ENCODE measurements around the gene DNM3.
"Not testable (repeated sequence)": the region's sequence is repeated elsewhere in the genome, so short reads cannot be mapped to it uniquely, and the experiment has no call there.

DNM3 gene

GRCh38 chr1:172405912-172406311 lies 564.6 kb downstream of the DNM3 start:
- DNase-seq = no peak

GRCh38 chr1:172406968-172407367 lies 565.7 kb downstream of the DNM3 start:
- no peak for DNase-seq

- DNase-seq = no peak
Observed at GRCh38 chr1:172408958-172409357, 567.7 kb downstream of the DNM3 start.

- no peak for DNase-seq
Observed at GRCh38 chr1:172410027-172410426, 568.7 kb downstream of the DNM3 start.

DNA sequence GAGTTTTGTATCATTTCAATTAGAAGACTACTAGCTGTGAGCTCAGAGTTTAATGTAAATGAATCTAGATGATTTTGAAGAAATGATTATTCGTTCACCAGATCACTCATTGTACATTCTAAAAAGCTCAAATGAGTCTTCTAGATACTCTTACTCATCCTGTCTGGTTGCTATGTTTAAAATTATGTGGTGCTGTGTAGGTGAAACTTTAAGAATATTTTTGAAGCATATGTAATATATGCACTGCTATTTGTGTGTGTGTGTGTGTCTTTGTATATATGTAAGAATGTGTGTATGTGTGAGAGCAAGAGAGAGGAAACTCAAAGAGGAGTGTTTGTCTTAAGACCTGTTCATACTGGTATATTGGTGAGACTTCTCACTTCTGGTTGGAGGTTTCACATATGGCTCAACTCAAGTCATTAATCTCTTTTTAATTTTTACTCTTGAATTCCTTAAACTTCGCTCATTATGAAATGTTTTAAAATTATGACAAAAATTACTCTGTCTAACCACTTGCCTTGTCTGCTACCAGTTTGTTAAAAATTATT lies 570.6 kb downstream of the DNM3 start:
- no peak for DNase-seq

DNA sequence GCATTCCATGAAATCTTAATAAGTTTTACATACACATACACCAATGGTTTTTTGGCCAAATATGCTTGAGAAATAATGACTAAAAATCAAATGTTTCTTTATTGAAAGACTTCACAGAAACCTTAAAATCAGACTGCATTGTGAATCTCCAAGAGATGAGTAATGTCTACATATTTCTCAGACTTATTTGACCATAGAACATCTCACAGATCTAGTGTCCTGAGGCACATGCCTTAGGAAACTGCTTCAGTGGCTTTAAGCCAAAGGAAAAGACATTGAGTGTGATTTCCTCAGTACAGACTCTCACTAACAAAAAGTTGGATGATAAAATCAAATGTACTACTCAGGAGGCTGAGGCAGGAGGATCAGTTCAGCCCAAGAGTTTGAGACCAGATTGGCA lies 573.0 kb downstream of the DNM3 start:
- DNase-seq = no peak

GRCh38 chr1:172416496-172417035 lies 575.3 kb downstream of the DNM3 start:
- DNase-seq = no peak

- no peak for DNase-seq
Observed at GRCh38 chr1:172417557-172417956, 576.3 kb downstream of the DNM3 start.

GRCh38 chr1:172420385-172420784 lies 579.1 kb downstream of the DNM3 start, which contains the start of gene C1orf105:
C1orf105 (plus strand) TSS chr1:172420685; CDS start chr1:172420886, 201 bp downstream.
- DNase-seq = no peak

- DNase-seq = no peak
Observed at GRCh38 chr1:172421974-172422604, 580.8 kb downstream of the DNM3 start.

DNA sequence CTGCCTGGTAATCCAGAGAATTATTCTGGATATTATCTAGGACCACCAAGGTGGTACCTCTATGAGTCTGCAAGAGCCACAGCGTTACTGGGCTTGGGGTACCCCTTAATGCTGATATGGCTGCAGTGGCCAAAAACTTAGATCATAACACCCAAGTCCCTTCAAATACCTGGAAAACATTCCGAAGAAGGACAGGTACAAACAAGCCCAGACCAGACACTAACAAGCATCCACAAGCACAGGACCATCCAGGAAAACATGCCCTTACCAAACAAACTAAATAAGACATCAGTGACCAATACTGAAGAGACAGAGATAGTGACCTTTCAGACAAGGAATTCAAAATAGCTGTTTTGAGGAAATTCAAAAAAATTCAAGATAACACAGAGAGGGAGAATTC lies 582.0 kb downstream of the DNM3 start:
- no peak for DNase-seq

- DNase-seq = no peak
Observed at GRCh38 chr1:172425339-172425738, 584.0 kb downstream of the DNM3 start.

GRCh38 chr1:172427191-172427590 lies 585.9 kb downstream of the DNM3 start:
- no peak for DNase-seq

GRCh38 chr1:172429331-172430127 lies 588.2 kb downstream of the DNM3 start:
- DNase-seq = peak; percentile 30

DNA sequence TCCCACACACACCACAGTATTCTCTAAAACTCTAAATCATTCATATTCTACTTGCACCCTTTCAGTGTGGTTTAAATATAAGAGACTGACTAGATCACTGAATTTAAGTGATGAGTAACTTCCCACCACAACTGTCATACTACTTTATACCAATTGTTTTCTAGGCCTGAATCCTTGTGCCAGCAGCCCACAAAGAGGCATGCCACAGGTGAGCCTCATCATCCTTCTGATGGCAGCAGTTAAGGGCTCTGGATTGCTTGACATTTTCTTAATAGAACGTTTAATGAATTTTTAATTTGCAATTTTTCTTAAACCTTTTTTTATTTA lies 588.8 kb downstream of the DNM3 start:
- DNase-seq = no peak

- DNase-seq = no peak
Observed at GRCh38 chr1:172431204-172431603, 589.9 kb downstream of the DNM3 start.

DNA sequence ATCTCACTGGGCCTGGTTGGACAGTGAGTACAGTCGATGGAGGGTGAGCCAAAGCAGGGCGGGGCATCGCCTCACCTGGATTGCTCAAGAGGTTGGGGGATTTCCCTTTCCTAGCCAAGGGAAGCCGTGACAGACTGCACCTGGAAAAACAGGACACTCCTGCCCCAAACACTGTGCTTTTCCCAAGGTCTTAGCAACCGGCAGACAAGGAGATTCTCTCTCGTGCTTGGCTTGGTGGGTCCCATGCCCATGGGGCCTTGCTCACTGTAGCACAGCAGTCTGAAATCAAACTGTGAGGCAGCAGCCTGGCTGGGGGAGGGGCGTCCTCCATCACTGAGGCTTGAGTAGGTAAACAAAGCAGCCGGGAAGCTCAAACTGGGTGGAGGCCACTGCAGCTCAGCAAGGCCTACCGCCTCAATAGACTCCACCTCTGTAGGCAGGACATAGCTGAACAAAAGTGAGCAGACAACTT lies 590.5 kb downstream of the DNM3 start:
- DNase-seq = no peak

GRCh38 chr1:172437183-172437582 lies 595.9 kb downstream of the DNM3 start:
- not testable (repeated sequence) for DNase-seq

GRCh38 chr1:172442404-172442803 lies 601.1 kb downstream of the DNM3 start:
- no peak for DNase-seq

- no peak for DNase-seq
Observed at GRCh38 chr1:172442843-172443565, 601.7 kb downstream of the DNM3 start.

GRCh38 chr1:172443666-172444453 lies 602.6 kb downstream of the DNM3 start, which contains the start of gene PIGC:
PIGC (minus strand) TSS chr1:172444069; CDS start chr1:172442622, 1,447 bp downstream.
- DNase-seq = peak; percentile 88

GRCh38 chr1:172446547-172446946 lies 605.2 kb downstream of the DNM3 start:
- DNase-seq = no peak

Data from effector CD4-positive, alpha-beta T cell (primary cell).